ENCODE results near the gene UBE3C. TPM values are rescaled to one million over a fixed set of nuclear protein-coding genes. Genes with fewer than 3 reads are reported as not detected.

Gene UBE3C
- polyA plus RNA-seq (2013, experiment 1 of 2), result 24.4 TPM
- 25.6 TPM for polyA plus RNA-seq (2013, experiment 2 of 2)

DNA sequence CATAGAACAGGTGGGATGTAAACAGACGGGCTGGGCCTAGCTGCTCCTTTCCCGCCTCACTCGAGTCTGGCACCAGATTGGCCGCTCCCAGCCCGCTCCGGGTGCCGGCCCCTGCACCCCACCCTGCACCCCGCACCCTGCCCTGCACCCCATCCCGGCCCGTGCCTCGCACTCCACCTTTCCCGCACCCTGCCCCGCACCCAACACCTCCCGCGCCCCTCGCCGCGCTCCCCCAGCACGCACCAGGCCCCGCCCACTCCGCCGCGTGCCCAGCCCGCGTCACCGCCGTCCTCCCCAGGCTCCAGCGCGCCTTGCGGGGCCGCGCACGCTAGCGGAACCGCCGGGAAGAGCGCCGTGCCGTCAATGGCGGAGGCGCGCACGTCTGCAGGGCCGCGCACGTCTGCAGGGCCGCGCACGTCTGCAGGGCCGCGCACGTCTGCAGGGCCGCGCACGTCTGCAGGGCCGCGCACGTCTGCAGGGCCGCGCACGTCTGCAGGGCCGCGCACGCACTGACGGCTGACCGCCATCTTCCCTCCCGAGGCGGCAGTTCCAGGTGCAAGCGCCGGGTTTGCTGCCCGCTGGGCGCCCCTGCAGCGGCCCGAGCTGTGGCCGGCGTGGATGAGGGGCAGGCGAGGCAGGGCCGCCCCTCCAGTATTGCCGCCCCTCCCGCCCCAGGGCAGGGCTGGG, at the start of gene UBE3C:
Gene UBE3C, plus strand, starts transcription at position 503 of the 687 bp plus-strand sequence. CDS start 347 bp downstream, outside the sequence.
- Histone ChIP-seq H2BK5ac (ENCODE audit: low read length) (peak within 1 kb of the TSS; percentile 66), H2BK15ac (ENCODE audit: low read length) (no peak within 1 kb of the TSS), H3K4me1 (ENCODE audit: control insufficient read depth in 2 of 2, insufficient read depth in 1 of 2, low read depth in 1 of 2, low read length in 2 of 2) (peaks cover 6 to 9% of the 10 kb centered on the region in 2 donors), H3K79me1 (ENCODE audit: low read depth, low read length) (peaks cover 20% of the 10 kb centered on the region), H3K4ac (ENCODE audit: low read length) (no peak within 1 kb of the TSS), H3K23ac (ENCODE audit: low read depth, low read length, poor library complexity) (peak within 1 kb of the TSS; percentile 93), H4K8ac (ENCODE audit: low read depth, low read length) (peak within 1 kb of the TSS; percentile 48), H3K9ac (ENCODE audit: low read depth, low read length, poor library complexity) (peak within 1 kb of the TSS; percentile 96), H3K18ac (ENCODE audit: low read length) (peak within 1 kb of the TSS; percentile 95), H3K36me3 (replicated peaks in 1 of 2; ENCODE audit: control insufficient read depth in 2 of 2, insufficient read depth in 2 of 2, low read length in 2 of 2) (peaks cover 18 to 34% of the 10 kb centered on the region in 2 donors), H4K91ac (ENCODE audit: low read depth, low read length, poor library complexity) (no peak within 1 kb of the TSS), H2AK5ac (ENCODE audit: low read depth, low read length) (peak within 1 kb of the TSS; percentile 33), H3K4me3 (ENCODE audit: low read length in 2 of 2) (peak within 1 kb of the TSS; percentile 69 to 86), H3K27ac (replicated peaks; ENCODE audit: low read length) (peak within 1 kb of the TSS; percentile 89), H3K27me3 (ENCODE audit: control insufficient read depth in 3 of 3, insufficient read depth in 3 of 3, low read depth in 1 of 3, low read length in 3 of 3) (no peaks in the 10 kb centered on the region), H3K4me2 (ENCODE audit: insufficient read depth, low read length, poor library complexity, severe bottlenecking) (peak within 1 kb of the TSS; percentile 97), H2BK120ac (ENCODE audit: low read depth, low read length) (no peak within 1 kb of the TSS), H2BK12ac (ENCODE audit: low read length) (no peak within 1 kb of the TSS), H3K14ac (ENCODE audit: low read length) (peak within 1 kb of the TSS; percentile 82), H2AFZ (ENCODE audit: low read length) (peak within 1 kb of the TSS; percentile 98), H3K9me3 (replicated peaks in 1 of 2; ENCODE audit: control insufficient read depth in 2 of 2, insufficient read depth in 1 of 2, low read depth in 1 of 2, low read length in 2 of 2) (no peaks in the 10 kb centered on the region)
- peak; percentile 90 for DNase-seq (ENCODE audit: low spot score)
- no CpG with 5 or more reads among the region's 80 CpGs for WGBS, 2 donors (ENCODE audit: extremely low coverage in 2 of 2, insufficient read length in 2 of 2, insufficient replicate concordance in 1 of 2)

DNA sequence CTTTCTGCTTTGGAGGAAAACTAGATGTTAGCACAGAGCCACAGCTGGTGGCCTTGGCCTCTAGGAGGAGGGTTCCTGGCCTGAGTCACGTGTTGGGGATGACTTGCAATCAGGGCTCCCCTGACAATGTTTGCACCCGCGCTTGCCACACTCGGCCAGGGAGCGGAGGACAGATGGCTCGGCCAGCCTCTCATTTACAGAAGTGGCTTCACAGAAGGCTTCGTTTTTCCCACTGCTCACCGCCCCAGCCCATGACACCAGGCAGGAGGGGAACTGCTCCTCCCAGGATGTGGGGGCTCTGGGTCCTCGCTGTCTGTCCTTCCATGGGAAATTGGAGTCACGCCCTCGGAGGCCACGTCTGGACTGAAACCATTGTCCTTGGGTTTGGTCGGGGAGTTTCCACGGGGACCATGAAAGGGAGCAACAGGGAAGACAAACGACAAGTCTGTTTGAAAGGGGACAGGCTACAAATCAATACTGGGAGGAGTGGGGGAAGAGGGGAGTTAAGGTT, 49.6 kb upstream of the UBE3C start:
- H3K9ac ChIP-seq (ENCODE audit: low read depth, low read length, poor library complexity), result no peak overlapping the region
- H2BK5ac ChIP-seq (ENCODE audit: low read length), result no peak overlapping the region
- no peak overlapping the region for H2BK12ac ChIP-seq (ENCODE audit: low read length)
- H4K91ac ChIP-seq (ENCODE audit: low read depth, low read length, poor library complexity), result no peak overlapping the region
- peak overlapping the region; percentile 72 for H3K18ac ChIP-seq (ENCODE audit: low read length)
- no CpG with 5 or more reads among the region's 15 CpGs for WGBS, 2 donors (ENCODE audit: extremely low coverage in 2 of 2, insufficient read length in 2 of 2, insufficient replicate concordance in 1 of 2)
- peak overlapping the region; percentile 66 for H2AFZ ChIP-seq (ENCODE audit: low read length)
- no peak overlapping the region for H3K14ac ChIP-seq (ENCODE audit: low read length)
- H3K4me2 ChIP-seq (ENCODE audit: insufficient read depth, low read length, poor library complexity, severe bottlenecking), result no peak overlapping the region
- H4K8ac ChIP-seq (ENCODE audit: low read depth, low read length), result no peak overlapping the region
- H3K27ac ChIP-seq (replicated peaks; ENCODE audit: low read length), result no peak overlapping the region
- H3K9me3 ChIP-seq (replicated peaks in 1 of 2; ENCODE audit: control insufficient read depth in 2 of 2, insufficient read depth in 1 of 2, low read depth in 1 of 2, low read length in 2 of 2), result peaks cover 8 to 14% of the 10 kb centered on the region in 2 donors
- H2BK15ac ChIP-seq (ENCODE audit: low read length), result no peak overlapping the region
- no peak overlapping the region for H3K4ac ChIP-seq (ENCODE audit: low read length)
- H3K36me3 ChIP-seq (replicated peaks in 1 of 2; ENCODE audit: control insufficient read depth in 2 of 2, insufficient read depth in 2 of 2, low read length in 2 of 2), result no peaks in the 10 kb centered on the region
- no peak overlapping the region for H2BK120ac ChIP-seq (ENCODE audit: low read depth, low read length)
- H3K4me3 ChIP-seq (ENCODE audit: low read length in 2 of 2), result peak overlapping the region in 1 of 2 donors; percentile 27
- no peak overlapping the region for H2AK5ac ChIP-seq (ENCODE audit: low read depth, low read length)
- no peak for DNase-seq (ENCODE audit: low spot score)
- H3K79me1 ChIP-seq (ENCODE audit: low read depth, low read length), result no peaks in the 10 kb centered on the region
- H3K23ac ChIP-seq (ENCODE audit: low read depth, low read length, poor library complexity), result peak overlapping the region; percentile 81
- H3K4me1 ChIP-seq (ENCODE audit: control insufficient read depth in 2 of 2, insufficient read depth in 1 of 2, low read depth in 1 of 2, low read length in 2 of 2), result peaks cover 0 to 7% of the 10 kb centered on the region in 2 donors
- H3K27me3 ChIP-seq (ENCODE audit: control insufficient read depth in 3 of 3, insufficient read depth in 3 of 3, low read depth in 1 of 3, low read length in 3 of 3), result peaks cover 0 to 20% (median 0%) of the 10 kb centered on the region in 3 experiments

DNA sequence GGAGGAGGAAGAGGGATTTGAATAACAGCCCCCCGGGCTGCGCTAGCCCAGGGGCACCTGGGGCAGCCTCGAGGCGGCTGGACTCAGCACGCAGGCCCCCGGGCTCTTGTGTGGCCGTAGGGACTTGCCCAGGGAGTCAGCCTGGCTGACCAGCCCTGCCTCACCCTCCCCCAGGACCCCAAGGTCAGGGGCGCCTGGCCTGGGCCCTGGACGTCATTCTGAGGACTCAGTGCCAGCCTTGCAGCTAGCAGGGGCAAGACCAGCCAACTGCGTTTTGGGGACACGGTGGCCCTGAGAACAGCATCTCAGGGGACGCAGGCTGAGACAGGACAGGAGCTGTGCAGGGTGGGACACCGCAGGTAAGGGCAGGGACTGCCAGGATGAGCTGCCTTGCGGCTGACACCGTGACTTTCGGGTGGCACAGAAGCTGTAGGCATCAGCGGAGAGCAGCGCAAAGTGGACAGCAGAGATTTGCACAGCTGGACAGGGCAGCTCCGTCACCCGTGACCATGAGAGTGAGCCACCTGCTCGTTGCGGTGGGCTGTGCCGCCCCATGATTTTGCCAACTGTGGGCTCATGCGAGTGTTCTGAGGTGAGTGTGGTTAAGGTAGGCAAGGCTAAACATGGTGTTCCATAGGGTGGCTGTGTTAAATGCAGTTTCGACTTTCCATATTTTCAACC, 48.1 kb upstream of the UBE3C start:
- no peak overlapping the region for H4K91ac ChIP-seq (ENCODE audit: low read depth, low read length, poor library complexity)
- peak overlapping the region; percentile 84 for H3K18ac ChIP-seq (ENCODE audit: low read length)
- no peaks in the 10 kb centered on the region for H3K36me3 ChIP-seq (replicated peaks in 1 of 2; ENCODE audit: control insufficient read depth in 2 of 2, insufficient read depth in 2 of 2, low read length in 2 of 2)
- H3K27me3 ChIP-seq (ENCODE audit: control insufficient read depth in 3 of 3, insufficient read depth in 3 of 3, low read depth in 1 of 3, low read length in 3 of 3), result peaks cover 0 to 20% (median 0%) of the 10 kb centered on the region in 3 experiments
- H2BK15ac ChIP-seq (ENCODE audit: low read length), result no peak overlapping the region
- H3K9me3 ChIP-seq (replicated peaks in 1 of 2; ENCODE audit: control insufficient read depth in 2 of 2, insufficient read depth in 1 of 2, low read depth in 1 of 2, low read length in 2 of 2), result peaks cover 6 to 8% of the 10 kb centered on the region in 2 donors
- H3K4ac ChIP-seq (ENCODE audit: low read length), result no peak overlapping the region
- H2AK5ac ChIP-seq (ENCODE audit: low read depth, low read length), result peak overlapping the region; percentile 2
- H2BK12ac ChIP-seq (ENCODE audit: low read length), result no peak overlapping the region
- H2AFZ ChIP-seq (ENCODE audit: low read length), result no peak overlapping the region
- H3K4me1 ChIP-seq (ENCODE audit: control insufficient read depth in 2 of 2, insufficient read depth in 1 of 2, low read depth in 1 of 2, low read length in 2 of 2), result peaks cover 0 to 7% of the 10 kb centered on the region in 2 donors
- no peak overlapping the region for H2BK120ac ChIP-seq (ENCODE audit: low read depth, low read length)
- DNase-seq (ENCODE audit: low spot score), result no peak
- peak overlapping the region; percentile 63 for H3K14ac ChIP-seq (ENCODE audit: low read length)
- no peak overlapping the region for H4K8ac ChIP-seq (ENCODE audit: low read depth, low read length)
- H3K4me2 ChIP-seq (ENCODE audit: insufficient read depth, low read length, poor library complexity, severe bottlenecking), result no peak overlapping the region
- no peak overlapping the region for H2BK5ac ChIP-seq (ENCODE audit: low read length)
- WGBS, 2 donors (ENCODE audit: extremely low coverage in 2 of 2, insufficient read length in 2 of 2, insufficient replicate concordance in 1 of 2), result no CpG with 5 or more reads among the region's 25 CpGs
- no peaks in the 10 kb centered on the region for H3K79me1 ChIP-seq (ENCODE audit: low read depth, low read length)
- H3K4me3 ChIP-seq (ENCODE audit: low read length in 2 of 2), result no peak overlapping the region
- H3K27ac ChIP-seq (replicated peaks; ENCODE audit: low read length), result no peak overlapping the region
- H3K23ac ChIP-seq (ENCODE audit: low read depth, low read length, poor library complexity), result no peak overlapping the region
- no peak overlapping the region for H3K9ac ChIP-seq (ENCODE audit: low read depth, low read length, poor library complexity)
